K562 (cell line): Measurements from ENCODE around the gene ARL10. TPM values are rescaled to one million over a fixed set of nuclear protein-coding genes. Genes with fewer than 3 reads are reported as not detected.

Experiments
- MCM7 ChIP-seq, 2 experiments: fragments of 450-650 bp; IDR thresholded peaks; 2 replicates each; pipeline ENCODE4 v1.6.1; 2016 to 2018
- RBM22 ChIP-seq: fragments of 200-400 bp; formaldehyde crosslinking; IDR thresholded peaks from 2 replicates; pipeline ENCODE4 v1.6.1; 2018; ENCODE audit warnings: low read length, low read depth; ENCODE audit not compliant: poor library complexity, severe bottlenecking
- RUNX1 ChIP-seq: sonication (generic); IDR thresholded peaks from 2 replicates; pipeline ENCODE4 v1.6.1; 2016; ENCODE audit warnings: antibody characterized with exemption, low read depth
- TOE1 ChIP-seq, 2 experiments: fragments of 450-650 bp in 1 of 2; sonication (generic) in 1 of 2; formaldehyde crosslinking in 1 of 2; IDR thresholded peaks; 2 replicates each; pipeline versions ENCODE4 v1.7.1 to v1.8.0; 2016 to 2022; ENCODE audit warnings: borderline replicate concordance in 2 of 2, mild to moderate bottlenecking in 2 of 2, antibody characterized with exemption in 1 of 2, inconsistent platforms in 1 of 2, low read depth in 1 of 2, missing genetic modification reagents in 1 of 2, moderate library complexity in 1 of 2
- ZNF197 ChIP-seq: fragments of 200-800 bp; sonication (Bioruptor generic); IDR thresholded peaks from 2 replicates; pipeline ENCODE4 v1.6.1; 2016; ENCODE audit warnings: low read depth, missing genetic modification characterization, missing compliant biosample characterization
- polyA plus RNA-seq, 8 experiments: library from polyadenylated mRNA; depleted of rRNA in 4 of 8; stranded (reverse) in 5 of 8; unstranded in 3 of 8; fragments of >200 nt; fragmentation: Nextera tagmentation in 2 of 8; fragmentation: Illumina TruSeq in 1 of 8; extraction: Ambion mirVana in 2 of 8; extraction: Trizol in 1 of 8; gene quantifications; 2 replicates each; pipeline versions ENCODE4 v1.2.1 to v1.2.3, GENCODE V29; 2011 to 2014; ENCODE audit warnings: inconsistent platforms in 1 of 8, missing spikeins in 1 of 8
- total RNA-seq, 7 experiments: library from RNA; depleted of rRNA in 6 of 7; stranded (reverse); fragments of >200 nt in 6 of 7; fragmentation: Illumina TruSeq in 2 of 7; extraction: Trizol in 2 of 7; gene quantifications; 2 replicates each; pipeline versions ENCODE4 v1.2.1 to v1.2.3, GENCODE V29; 2011 to 2021; ENCODE audit warnings: low replicate concordance in 1 of 7
- TF ChIP-seq, protein P1 (sequence below): fragments of 450-650 bp; IDR thresholded peaks from 2 replicates; pipeline ENCODE4 v1.6.1; 2016; ENCODE audit warnings: mild to moderate bottlenecking, moderate library complexity
- TF ChIP-seq, protein P2 (sequence below): sonication (generic); formaldehyde crosslinking; IDR thresholded peaks from 2 replicates; pipeline ENCODE4 v1.4.0; 2020; ENCODE audit warnings: mild to moderate bottlenecking, missing genetic modification reagents
- TF ChIP-seq, protein P3 (sequence below): fragments of 450-650 bp; IDR thresholded peaks from 2 replicates; pipeline ENCODE4 v1.6.1; 2017; ENCODE audit warnings: antibody characterized with exemption, mild to moderate bottlenecking

Gene ARL10
- total and polyA plus RNA-seq, 9 of the 15 experiments (the other 6 are each of a cell fraction or from before 2014, with no cell fraction given): under 0.01 to 0.40 (median 0.34) TPM; not detected in 3

DNA sequence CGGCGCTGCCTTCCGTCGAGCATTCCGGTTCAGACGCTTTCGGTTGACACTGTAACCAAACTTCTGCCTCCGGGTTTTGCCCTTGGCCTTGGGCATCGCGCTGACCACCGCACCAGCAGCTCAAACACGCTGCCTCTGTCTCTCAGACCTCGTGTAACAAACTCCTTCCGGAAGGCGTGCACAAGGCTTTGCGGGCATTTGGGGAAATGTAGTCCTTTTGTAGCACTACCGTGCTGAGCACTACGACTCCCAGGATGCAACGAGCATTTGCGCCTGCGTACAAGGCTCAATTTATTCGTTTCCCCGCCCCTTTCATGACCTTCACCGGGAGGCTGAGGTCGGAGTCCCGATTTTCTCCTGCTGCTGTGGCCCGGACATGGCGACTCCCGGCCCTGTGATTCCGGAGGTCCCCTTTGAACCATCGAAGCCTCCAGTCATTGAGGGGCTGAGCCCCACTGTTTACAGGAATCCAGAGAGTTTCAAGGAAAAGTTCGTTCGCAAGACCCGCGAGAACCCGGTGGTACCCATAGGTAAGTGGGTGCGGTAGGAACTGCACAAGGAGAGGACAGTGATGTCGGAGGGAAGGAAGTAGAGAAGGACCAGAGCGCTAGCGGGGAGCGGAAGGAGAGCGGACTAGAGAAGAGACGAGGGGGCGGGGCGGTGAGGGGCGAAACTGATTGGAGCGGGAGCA lies 23.3 kb downstream of the ARL10 start, which contains the start of the genes HIGD2A and NOP16 (continued):
- TF ChIP-seq, protein P1, sequence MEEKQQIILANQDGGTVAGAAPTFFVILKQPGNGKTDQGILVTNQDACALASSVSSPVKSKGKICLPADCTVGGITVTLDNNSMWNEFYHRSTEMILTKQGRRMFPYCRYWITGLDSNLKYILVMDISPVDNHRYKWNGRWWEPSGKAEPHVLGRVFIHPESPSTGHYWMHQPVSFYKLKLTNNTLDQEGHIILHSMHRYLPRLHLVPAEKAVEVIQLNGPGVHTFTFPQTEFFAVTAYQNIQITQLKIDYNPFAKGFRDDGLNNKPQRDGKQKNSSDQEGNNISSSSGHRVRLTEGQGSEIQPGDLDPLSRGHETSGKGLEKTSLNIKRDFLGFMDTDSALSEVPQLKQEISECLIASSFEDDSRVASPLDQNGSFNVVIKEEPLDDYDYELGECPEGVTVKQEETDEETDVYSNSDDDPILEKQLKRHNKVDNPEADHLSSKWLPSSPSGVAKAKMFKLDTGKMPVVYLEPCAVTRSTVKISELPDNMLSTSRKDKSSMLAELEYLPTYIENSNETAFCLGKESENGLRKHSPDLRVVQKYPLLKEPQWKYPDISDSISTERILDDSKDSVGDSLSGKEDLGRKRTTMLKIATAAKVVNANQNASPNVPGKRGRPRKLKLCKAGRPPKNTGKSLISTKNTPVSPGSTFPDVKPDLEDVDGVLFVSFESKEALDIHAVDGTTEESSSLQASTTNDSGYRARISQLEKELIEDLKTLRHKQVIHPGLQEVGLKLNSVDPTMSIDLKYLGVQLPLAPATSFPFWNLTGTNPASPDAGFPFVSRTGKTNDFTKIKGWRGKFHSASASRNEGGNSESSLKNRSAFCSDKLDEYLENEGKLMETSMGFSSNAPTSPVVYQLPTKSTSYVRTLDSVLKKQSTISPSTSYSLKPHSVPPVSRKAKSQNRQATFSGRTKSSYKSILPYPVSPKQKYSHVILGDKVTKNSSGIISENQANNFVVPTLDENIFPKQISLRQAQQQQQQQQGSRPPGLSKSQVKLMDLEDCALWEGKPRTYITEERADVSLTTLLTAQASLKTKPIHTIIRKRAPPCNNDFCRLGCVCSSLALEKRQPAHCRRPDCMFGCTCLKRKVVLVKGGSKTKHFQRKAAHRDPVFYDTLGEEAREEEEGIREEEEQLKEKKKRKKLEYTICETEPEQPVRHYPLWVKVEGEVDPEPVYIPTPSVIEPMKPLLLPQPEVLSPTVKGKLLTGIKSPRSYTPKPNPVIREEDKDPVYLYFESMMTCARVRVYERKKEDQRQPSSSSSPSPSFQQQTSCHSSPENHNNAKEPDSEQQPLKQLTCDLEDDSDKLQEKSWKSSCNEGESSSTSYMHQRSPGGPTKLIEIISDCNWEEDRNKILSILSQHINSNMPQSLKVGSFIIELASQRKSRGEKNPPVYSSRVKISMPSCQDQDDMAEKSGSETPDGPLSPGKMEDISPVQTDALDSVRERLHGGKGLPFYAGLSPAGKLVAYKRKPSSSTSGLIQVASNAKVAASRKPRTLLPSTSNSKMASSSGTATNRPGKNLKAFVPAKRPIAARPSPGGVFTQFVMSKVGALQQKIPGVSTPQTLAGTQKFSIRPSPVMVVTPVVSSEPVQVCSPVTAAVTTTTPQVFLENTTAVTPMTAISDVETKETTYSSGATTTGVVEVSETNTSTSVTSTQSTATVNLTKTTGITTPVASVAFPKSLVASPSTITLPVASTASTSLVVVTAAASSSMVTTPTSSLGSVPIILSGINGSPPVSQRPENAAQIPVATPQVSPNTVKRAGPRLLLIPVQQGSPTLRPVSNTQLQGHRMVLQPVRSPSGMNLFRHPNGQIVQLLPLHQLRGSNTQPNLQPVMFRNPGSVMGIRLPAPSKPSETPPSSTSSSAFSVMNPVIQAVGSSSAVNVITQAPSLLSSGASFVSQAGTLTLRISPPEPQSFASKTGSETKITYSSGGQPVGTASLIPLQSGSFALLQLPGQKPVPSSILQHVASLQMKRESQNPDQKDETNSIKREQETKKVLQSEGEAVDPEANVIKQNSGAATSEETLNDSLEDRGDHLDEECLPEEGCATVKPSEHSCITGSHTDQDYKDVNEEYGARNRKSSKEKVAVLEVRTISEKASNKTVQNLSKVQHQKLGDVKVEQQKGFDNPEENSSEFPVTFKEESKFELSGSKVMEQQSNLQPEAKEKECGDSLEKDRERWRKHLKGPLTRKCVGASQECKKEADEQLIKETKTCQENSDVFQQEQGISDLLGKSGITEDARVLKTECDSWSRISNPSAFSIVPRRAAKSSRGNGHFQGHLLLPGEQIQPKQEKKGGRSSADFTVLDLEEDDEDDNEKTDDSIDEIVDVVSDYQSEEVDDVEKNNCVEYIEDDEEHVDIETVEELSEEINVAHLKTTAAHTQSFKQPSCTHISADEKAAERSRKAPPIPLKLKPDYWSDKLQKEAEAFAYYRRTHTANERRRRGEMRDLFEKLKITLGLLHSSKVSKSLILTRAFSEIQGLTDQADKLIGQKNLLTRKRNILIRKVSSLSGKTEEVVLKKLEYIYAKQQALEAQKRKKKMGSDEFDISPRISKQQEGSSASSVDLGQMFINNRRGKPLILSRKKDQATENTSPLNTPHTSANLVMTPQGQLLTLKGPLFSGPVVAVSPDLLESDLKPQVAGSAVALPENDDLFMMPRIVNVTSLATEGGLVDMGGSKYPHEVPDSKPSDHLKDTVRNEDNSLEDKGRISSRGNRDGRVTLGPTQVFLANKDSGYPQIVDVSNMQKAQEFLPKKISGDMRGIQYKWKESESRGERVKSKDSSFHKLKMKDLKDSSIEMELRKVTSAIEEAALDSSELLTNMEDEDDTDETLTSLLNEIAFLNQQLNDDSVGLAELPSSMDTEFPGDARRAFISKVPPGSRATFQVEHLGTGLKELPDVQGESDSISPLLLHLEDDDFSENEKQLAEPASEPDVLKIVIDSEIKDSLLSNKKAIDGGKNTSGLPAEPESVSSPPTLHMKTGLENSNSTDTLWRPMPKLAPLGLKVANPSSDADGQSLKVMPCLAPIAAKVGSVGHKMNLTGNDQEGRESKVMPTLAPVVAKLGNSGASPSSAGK: peak; percentile 90
- TF ChIP-seq, protein P2, sequence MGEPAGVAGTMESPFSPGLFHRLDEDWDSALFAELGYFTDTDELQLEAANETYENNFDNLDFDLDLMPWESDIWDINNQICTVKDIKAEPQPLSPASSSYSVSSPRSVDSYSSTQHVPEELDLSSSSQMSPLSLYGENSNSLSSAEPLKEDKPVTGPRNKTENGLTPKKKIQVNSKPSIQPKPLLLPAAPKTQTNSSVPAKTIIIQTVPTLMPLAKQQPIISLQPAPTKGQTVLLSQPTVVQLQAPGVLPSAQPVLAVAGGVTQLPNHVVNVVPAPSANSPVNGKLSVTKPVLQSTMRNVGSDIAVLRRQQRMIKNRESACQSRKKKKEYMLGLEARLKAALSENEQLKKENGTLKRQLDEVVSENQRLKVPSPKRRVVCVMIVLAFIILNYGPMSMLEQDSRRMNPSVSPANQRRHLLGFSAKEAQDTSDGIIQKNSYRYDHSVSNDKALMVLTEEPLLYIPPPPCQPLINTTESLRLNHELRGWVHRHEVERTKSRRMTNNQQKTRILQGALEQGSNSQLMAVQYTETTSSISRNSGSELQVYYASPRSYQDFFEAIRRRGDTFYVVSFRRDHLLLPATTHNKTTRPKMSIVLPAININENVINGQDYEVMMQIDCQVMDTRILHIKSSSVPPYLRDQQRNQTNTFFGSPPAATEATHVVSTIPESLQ: peak; percentile 95
- peak; percentile 32 for TF ChIP-seq RBM22
- no peak for TF ChIP-seq RUNX1
- TF ChIP-seq TOE1 (IDR thresholded peaks at IDR 0.05; ENCODE audit: borderline replicate concordance): peak; percentile 93
- TF ChIP-seq TOE1 (CRISPR knock-in tag; IDR thresholded peaks at IDR 0.05; ENCODE audit: borderline replicate concordance, low read depth): no peak
- no peak for TF ChIP-seq MCM7 (IDR thresholded peaks at IDR 0.05)
- TF ChIP-seq, protein P3, sequence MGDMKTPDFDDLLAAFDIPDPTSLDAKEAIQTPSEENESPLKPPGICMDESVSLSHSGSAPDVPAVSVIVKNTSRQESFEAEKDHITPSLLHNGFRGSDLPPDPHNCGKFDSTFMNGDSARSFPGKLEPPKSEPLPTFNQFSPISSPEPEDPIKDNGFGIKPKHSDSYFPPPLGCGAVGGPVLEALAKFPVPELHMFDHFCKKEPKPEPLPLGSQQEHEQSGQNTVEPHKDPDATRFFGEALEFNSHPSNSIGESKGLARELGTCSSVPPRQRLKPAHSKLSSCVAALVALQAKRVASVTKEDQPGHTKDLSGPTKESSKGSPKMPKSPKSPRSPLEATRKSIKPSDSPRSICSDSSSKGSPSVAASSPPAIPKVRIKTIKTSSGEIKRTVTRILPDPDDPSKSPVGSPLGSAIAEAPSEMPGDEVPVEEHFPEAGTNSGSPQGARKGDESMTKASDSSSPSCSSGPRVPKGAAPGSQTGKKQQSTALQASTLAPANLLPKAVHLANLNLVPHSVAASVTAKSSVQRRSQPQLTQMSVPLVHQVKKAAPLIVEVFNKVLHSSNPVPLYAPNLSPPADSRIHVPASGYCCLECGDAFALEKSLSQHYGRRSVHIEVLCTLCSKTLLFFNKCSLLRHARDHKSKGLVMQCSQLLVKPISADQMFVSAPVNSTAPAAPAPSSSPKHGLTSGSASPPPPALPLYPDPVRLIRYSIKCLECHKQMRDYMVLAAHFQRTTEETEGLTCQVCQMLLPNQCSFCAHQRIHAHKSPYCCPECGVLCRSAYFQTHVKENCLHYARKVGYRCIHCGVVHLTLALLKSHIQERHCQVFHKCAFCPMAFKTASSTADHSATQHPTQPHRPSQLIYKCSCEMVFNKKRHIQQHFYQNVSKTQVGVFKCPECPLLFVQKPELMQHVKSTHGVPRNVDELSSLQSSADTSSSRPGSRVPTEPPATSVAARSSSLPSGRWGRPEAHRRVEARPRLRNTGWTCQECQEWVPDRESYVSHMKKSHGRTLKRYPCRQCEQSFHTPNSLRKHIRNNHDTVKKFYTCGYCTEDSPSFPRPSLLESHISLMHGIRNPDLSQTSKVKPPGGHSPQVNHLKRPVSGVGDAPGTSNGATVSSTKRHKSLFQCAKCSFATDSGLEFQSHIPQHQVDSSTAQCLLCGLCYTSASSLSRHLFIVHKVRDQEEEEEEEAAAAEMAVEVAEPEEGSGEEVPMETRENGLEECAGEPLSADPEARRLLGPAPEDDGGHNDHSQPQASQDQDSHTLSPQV: no peak
- no peak; the same call in 1 of the 2 replicates for TF ChIP-seq ZNF197
